MCF 10A (cell line): ENCODE results near the gene DCUN1D1. TPM values are rescaled to one million over a fixed set of nuclear protein-coding genes. Genes with fewer than 3 reads are reported as not detected.
"Not testable (repeated sequence)": the region's sequence is repeated elsewhere in the genome, so short reads cannot be mapped to it uniquely, and the experiment has no call there.

ENCODE experiments used
- BruUV-seq: library from RNA; stranded (reverse); fragments of 400-500 nt; replicated peaks from 2 replicates; lab custom pipeline; 2021; lab: Mats Ljungman, UMichigan
- CTCF ChIA-PET: fragments of 300-600 bp; sonication (Branson Sonifier 250); formaldehyde crosslinking; extraction: SDS; loops from one replicate; lab custom pipeline; 2021; ENCODE audit warnings: antibody characterized with exemption, inconsistent platforms; lab: Yijun Ruan, JAX
- POLR2A ChIA-PET: fragments of 300-600, 350-650 bp; sonication (Branson Sonifier 250); formaldehyde crosslinking; extraction: SDS; loops from one replicate; lab custom pipeline; 2020; ENCODE audit warnings: antibody characterized with exemption, inconsistent platforms; lab: Yijun Ruan, JAX
- DNase-seq: peaks from one replicate; pipeline ENCODE4 v3.0.0-alpha.2; 2018; ENCODE audit not compliant: unreplicated experiment
- H3K27ac Mint-ChIP-seq: one replicate; pipeline ENCODE4 v1.8.0; 2022; ENCODE audit warnings: mild to moderate bottlenecking, low read depth, mixed read lengths; ENCODE audit not compliant: unreplicated experiment
- H3K27me3 Mint-ChIP-seq: one replicate; pipeline ENCODE4 v1.8.0; 2022; ENCODE audit warnings: mixed read lengths; ENCODE audit not compliant: insufficient read depth, unreplicated experiment
- H3K36me3 Mint-ChIP-seq: one replicate; pipeline ENCODE4 v1.8.0; 2022; ENCODE audit warnings: mild to moderate bottlenecking, moderate library complexity, mixed read lengths; ENCODE audit not compliant: insufficient read depth, unreplicated experiment
- H3K4me1 Mint-ChIP-seq: one replicate; pipeline ENCODE4 v1.8.0; 2022; ENCODE audit warnings: mixed read lengths; ENCODE audit not compliant: insufficient read depth, unreplicated experiment
- H3K4me3 Mint-ChIP-seq: one replicate; pipeline ENCODE4 v1.8.0; 2022; ENCODE audit warnings: mild to moderate bottlenecking, moderate library complexity, mixed read lengths; ENCODE audit not compliant: unreplicated experiment
- H3K9me3 Mint-ChIP-seq: one replicate; pipeline ENCODE4 v1.8.0; 2022; ENCODE audit warnings: mixed read lengths; ENCODE audit not compliant: unreplicated experiment
- CTCF ChIP-seq: fragments of 200-600 bp; IDR thresholded peaks from one replicate; pipeline ENCODE4 v1.8.0; 2022; ENCODE audit warnings: antibody characterized with exemption, mild to moderate bottlenecking; ENCODE audit not compliant: unreplicated experiment
- intact Hi-C: fragments of 100-400 bp; cut with micrococcal nuclease; formaldehyde crosslinking; loops from 2 replicates; pipeline ENCODE4 v1.14.1; 2022
- total RNA-seq: library from RNA; stranded (reverse); gene quantifications from 2 replicates; pipeline ENCODE4 v1.2.3, GENCODE V29; 2022

Gene DCUN1D1
- total RNA-seq, 1 experiment from 2014 or later = 39.1 TPM

- intact Hi-C loops = no loop called here
- no peak for DNase-seq
- Mint-ChIP-seq H3K27ac (no peak overlapping the region), H3K27me3 (no peaks in the 10 kb centered on the region), H3K4me3 (no peak overlapping the region), H3K9me3 (no peaks in the 10 kb centered on the region), H3K36me3 (peaks cover 6% of the 10 kb centered on the region), H3K4me1 (no peaks in the 10 kb centered on the region)
- ChIA-PET POLR2A (no interaction called here), CTCF (no interaction called here)
- TF ChIP-seq CTCF = no peak
- no TSS peak for BruUV-seq
Measured at GRCh38 chr3:182999767-183000166, 19.4 kb upstream of the DCUN1D1 start.

- H3K27me3 Mint-ChIP-seq, H3K9me3 Mint-ChIP-seq, intact Hi-C loops, H3K27ac Mint-ChIP-seq, H3K36me3 Mint-ChIP-seq, H3K4me3 Mint-ChIP-seq, CTCF ChIA-PET, DNase-seq, BruUV-seq, POLR2A ChIA-PET, H3K4me1 Mint-ChIP-seq: not testable (repeated sequence)
Measured at GRCh38 chr3:182993486-182994201, 13.3 kb upstream of the DCUN1D1 start.

GRCh38 chr3:182989566-182989965, 9.2 kb upstream of the DCUN1D1 start:
- Mint-ChIP-seq H3K4me3 (no peak overlapping the region), H3K27ac (no peak overlapping the region), H3K27me3 (no peaks in the 10 kb centered on the region), H3K9me3 (peaks cover 5% of the 10 kb centered on the region), H3K36me3 (no peaks in the 10 kb centered on the region), H3K4me1 (no peaks in the 10 kb centered on the region)
- no TSS peak for BruUV-seq
- peak; percentile 19 for DNase-seq
- TF ChIP-seq CTCF = no peak
- CTCF ChIA-PET = interaction anchor here (1.0 kb wide), 1 partner anchor 30 kb away, joined by 5 read pairs; no protein-coding TSS in a partner anchor
- POLR2A ChIA-PET = interaction anchor here (1.2 kb wide), 1 partner anchor 11 kb away, joined by 5 read pairs; no protein-coding TSS in a partner anchor
- intact Hi-C loops = no loop called here

- Mint-ChIP-seq H3K27ac (no peak overlapping the region), H3K9me3 (no peaks in the 10 kb centered on the region), H3K36me3 (no peaks in the 10 kb centered on the region), H3K4me1 (no peaks in the 10 kb centered on the region), H3K4me3 (no peak overlapping the region), H3K27me3 (no peaks in the 10 kb centered on the region)
- POLR2A ChIA-PET = no interaction called here
- no peak for DNase-seq
- CTCF ChIA-PET = interaction anchor here (0.7 kb wide), 1 partner anchor 54 kb away, joined by 4 read pairs; no protein-coding TSS in a partner anchor
- intact Hi-C loops = no loop called here
- BruUV-seq = no TSS peak
- no peak for TF ChIP-seq CTCF
Measured at GRCh38 chr3:182986021-182986420, 5.7 kb upstream of the DCUN1D1 start.
